SU-DHL-6 (cell line): ENCODE measurements around the gene PDPN.

Source experiments
- CTCF ChIP-seq: fragments of 200-600 bp; sonication (generic); IDR thresholded peaks from one replicate; pipeline ENCODE4 v1.5.1; 2017; ENCODE audit warnings: antibody characterized with exemption, mild to moderate bottlenecking, low read length, moderate library complexity; ENCODE audit not compliant: insufficient read depth, poor library complexity, severe bottlenecking
- EZH2phosphoT487 ChIP-seq: fragments of 200-600 bp; sonication (generic), shearing (Covaris generic); conservative IDR thresholded peaks from 2 replicates; pipeline ENCODE4 v1.6.1; 2018; ENCODE audit warnings: mild to moderate bottlenecking, antibody characterized with exemption, low read length, moderate library complexity, mixed read lengths

- no peak for TF ChIP-seq CTCF
- no peak for TF ChIP-seq EZH2phosphoT487
These were observed 17.3 kb downstream of the PDPN start for GRCh38 chr1:13600762-13601453.
